ENCODE measurements around the gene SLC2A11.
A peak's percentile ranks its signal among the peaks of the same experiment; 100 is the strongest.

Gene SLC2A11

GRCh38 chr22:23824476-23825245 is 33.0 kb upstream of the SLC2A11 start:
- Histone ChIP-seq H3K4me3 (ENCODE audit: extremely low read depth, insufficient read depth, low read length, poor library complexity, severe bottlenecking) (no peak overlapping the region), H3K9me3 (ENCODE audit: control insufficient read depth, low read length) (no peaks in the 10 kb centered on the region), H3K27ac (ENCODE audit: low read depth, low read length, severe bottlenecking) (no peak overlapping the region), H3K36me3 (ENCODE audit: control insufficient read depth, insufficient read depth, low read length) (peaks cover 95% of the 10 kb centered on the region), H3K4me1 (ENCODE audit: control insufficient read depth, insufficient read depth, low read length, poor library complexity, severe bottlenecking) (peaks cover 25% of the 10 kb centered on the region)
- 95 to 97% methylated on average over 7 to 13 of the region's 13 CpGs for WGBS, 2 experiments (ENCODE audit: insufficient coverage in 2 of 2)

GRCh38 chr22:23825246-23825905 is 32.3 kb upstream of the SLC2A11 start:
- H3K4me1 ChIP-seq (ENCODE audit: control insufficient read depth, insufficient read depth, low read length, poor library complexity, severe bottlenecking), result peaks cover 25% of the 10 kb centered on the region
- H3K9me3 ChIP-seq (ENCODE audit: control insufficient read depth, low read length), result no peaks in the 10 kb centered on the region
- no peak overlapping the region for H3K4me3 ChIP-seq (ENCODE audit: extremely low read depth, insufficient read depth, low read length, poor library complexity, severe bottlenecking)
- H3K36me3 ChIP-seq (ENCODE audit: control insufficient read depth, insufficient read depth, low read length), result peaks cover 95% of the 10 kb centered on the region
- WGBS, 2 experiments (ENCODE audit: insufficient coverage in 2 of 2), result 97 to 98% methylated on average over 11 of the region's 12 CpGs
- H3K27ac ChIP-seq (ENCODE audit: low read depth, low read length, severe bottlenecking), result peak overlapping the region; percentile 81

- Histone ChIP-seq H3K36me3 (ENCODE audit: control insufficient read depth, insufficient read depth, low read length) (peaks cover 97% of the 10 kb centered on the region), H3K4me1 (ENCODE audit: control insufficient read depth, insufficient read depth, low read length, poor library complexity, severe bottlenecking) (peaks cover 25% of the 10 kb centered on the region), H3K4me3 (ENCODE audit: extremely low read depth, insufficient read depth, low read length, poor library complexity, severe bottlenecking) (no peak overlapping the region), H3K9me3 (ENCODE audit: control insufficient read depth, low read length) (no peaks in the 10 kb centered on the region), H3K27ac (ENCODE audit: low read depth, low read length, severe bottlenecking) (peak overlapping the region; percentile 81)
- whole genome bisulfite sequencing, 2 experiments (ENCODE audit: insufficient coverage in 2 of 2), result 95 to 99% methylated on average over 13 to 15 of the region's 15 CpGs
Observed at GRCh38 chr22:23826510-23827350, 30.9 kb upstream of the SLC2A11 start.

- H3K4me3 ChIP-seq (ENCODE audit: extremely low read depth, insufficient read depth, low read length, poor library complexity, severe bottlenecking), result no peak overlapping the region
- 86 to 98% methylated on average over 6 to 10 of the region's 11 CpGs for WGBS, 2 experiments (ENCODE audit: insufficient coverage in 2 of 2)
- H3K27ac ChIP-seq (ENCODE audit: low read depth, low read length, severe bottlenecking), result peak overlapping the region; percentile 81
- peaks cover 25% of the 10 kb centered on the region for H3K4me1 ChIP-seq (ENCODE audit: control insufficient read depth, insufficient read depth, low read length, poor library complexity, severe bottlenecking)
- no peaks in the 10 kb centered on the region for H3K9me3 ChIP-seq (ENCODE audit: control insufficient read depth, low read length)
- H3K36me3 ChIP-seq (ENCODE audit: control insufficient read depth, insufficient read depth, low read length), result peaks cover 97% of the 10 kb centered on the region
Observed at GRCh38 chr22:23827351-23827995, 30.2 kb upstream of the SLC2A11 start.

GRCh38 chr22:23828800-23829680 is 28.6 kb upstream of the SLC2A11 start:
- WGBS, 2 experiments (ENCODE audit: insufficient coverage in 2 of 2), result 92 to 95% methylated on average over 7 to 8 of the region's 10 CpGs
- Histone ChIP-seq H3K27ac (ENCODE audit: low read depth, low read length, severe bottlenecking) (no peak overlapping the region), H3K36me3 (ENCODE audit: control insufficient read depth, insufficient read depth, low read length) (peaks cover 97% of the 10 kb centered on the region), H3K4me1 (ENCODE audit: control insufficient read depth, insufficient read depth, low read length, poor library complexity, severe bottlenecking) (peaks cover 13% of the 10 kb centered on the region), H3K9me3 (ENCODE audit: control insufficient read depth, low read length) (no peaks in the 10 kb centered on the region), H3K4me3 (ENCODE audit: extremely low read depth, insufficient read depth, low read length, poor library complexity, severe bottlenecking) (no peak overlapping the region)

GRCh38 chr22:23829845-23830372 is 27.8 kb upstream of the SLC2A11 start:
- peaks cover 13% of the 10 kb centered on the region for H3K4me1 ChIP-seq (ENCODE audit: control insufficient read depth, insufficient read depth, low read length, poor library complexity, severe bottlenecking)
- H3K4me3 ChIP-seq (ENCODE audit: extremely low read depth, insufficient read depth, low read length, poor library complexity, severe bottlenecking), result no peak overlapping the region
- peaks cover 92% of the 10 kb centered on the region for H3K36me3 ChIP-seq (ENCODE audit: control insufficient read depth, insufficient read depth, low read length)
- 90 to 96% methylated on average over 5 of the region's 7 CpGs for WGBS, 2 experiments (ENCODE audit: insufficient coverage in 2 of 2)
- H3K9me3 ChIP-seq (ENCODE audit: control insufficient read depth, low read length), result no peaks in the 10 kb centered on the region
- no peak overlapping the region for H3K27ac ChIP-seq (ENCODE audit: low read depth, low read length, severe bottlenecking)

- WGBS, 2 experiments (ENCODE audit: insufficient coverage in 2 of 2), result 96 to 100% methylated on average over 2 to 8 of the region's 8 CpGs
- H3K4me3 ChIP-seq (ENCODE audit: extremely low read depth, insufficient read depth, low read length, poor library complexity, severe bottlenecking), result no peak overlapping the region
- no peak overlapping the region for H3K27ac ChIP-seq (ENCODE audit: low read depth, low read length, severe bottlenecking)
- peaks cover 91% of the 10 kb centered on the region for H3K36me3 ChIP-seq (ENCODE audit: control insufficient read depth, insufficient read depth, low read length)
- H3K9me3 ChIP-seq (ENCODE audit: control insufficient read depth, low read length), result no peaks in the 10 kb centered on the region
- H3K4me1 ChIP-seq (ENCODE audit: control insufficient read depth, insufficient read depth, low read length, poor library complexity, severe bottlenecking), result peaks cover 5% of the 10 kb centered on the region
Observed at GRCh38 chr22:23831261-23831660, 26.4 kb upstream of the SLC2A11 start.

- H3K27ac ChIP-seq (ENCODE audit: low read depth, low read length, severe bottlenecking), result no peak overlapping the region
- 92 to 98% methylated on average over 10 of the region's 10 CpGs for WGBS, 2 experiments (ENCODE audit: insufficient coverage in 2 of 2)
- H3K9me3 ChIP-seq (ENCODE audit: control insufficient read depth, low read length), result no peaks in the 10 kb centered on the region
- peaks cover 90% of the 10 kb centered on the region for H3K36me3 ChIP-seq (ENCODE audit: control insufficient read depth, insufficient read depth, low read length)
- H3K4me3 ChIP-seq (ENCODE audit: extremely low read depth, insufficient read depth, low read length, poor library complexity, severe bottlenecking), result no peak overlapping the region
- peaks cover 5% of the 10 kb centered on the region for H3K4me1 ChIP-seq (ENCODE audit: control insufficient read depth, insufficient read depth, low read length, poor library complexity, severe bottlenecking)
Observed at GRCh38 chr22:23831781-23832180, 25.9 kb upstream of the SLC2A11 start.

GRCh38 chr22:23832226-23833016 is 25.3 kb upstream of the SLC2A11 start:
- WGBS, 2 experiments (ENCODE audit: insufficient coverage in 2 of 2), result 89 to 90% methylated on average over 10 to 11 of the region's 11 CpGs
- H3K4me1 ChIP-seq (ENCODE audit: control insufficient read depth, insufficient read depth, low read length, poor library complexity, severe bottlenecking), result peaks cover 4% of the 10 kb centered on the region
- peaks cover 84% of the 10 kb centered on the region for H3K36me3 ChIP-seq (ENCODE audit: control insufficient read depth, insufficient read depth, low read length)
- no peaks in the 10 kb centered on the region for H3K9me3 ChIP-seq (ENCODE audit: control insufficient read depth, low read length)
- no peak overlapping the region for H3K4me3 ChIP-seq (ENCODE audit: extremely low read depth, insufficient read depth, low read length, poor library complexity, severe bottlenecking)
- peak overlapping the region; percentile 23 for H3K27ac ChIP-seq (ENCODE audit: low read depth, low read length, severe bottlenecking)

All from mesodermal cell (in vitro differentiated cells).